Mesothelial cell of epicardium (in vitro differentiated cells): Measurements from ENCODE around the gene SMAD3. TPM values are rescaled to one million over a fixed set of nuclear protein-coding genes. Genes with fewer than 3 reads are reported as not detected.

Experiments used
- DNase-seq, 2 experiments: peaks; one replicate each; pipeline ENCODE4 v3.0.0; 2021; ENCODE audit warnings: low spot score in 2 of 2; ENCODE audit not compliant: unreplicated experiment in 2 of 2
- H3K27ac Mint-ChIP-seq: 2 replicates; pipeline ENCODE4 v1.8.0; 2021; ENCODE audit warnings: mixed read lengths
- H3K27me3 Mint-ChIP-seq: 2 replicates; pipeline ENCODE4 v1.8.0; 2021; ENCODE audit warnings: low read depth, mixed read lengths
- H3K36me3 Mint-ChIP-seq: 2 replicates; pipeline ENCODE4 v1.8.0; 2021; ENCODE audit warnings: mixed read lengths
- H3K4me1 Mint-ChIP-seq: 2 replicates; pipeline ENCODE4 v1.8.0; 2021; ENCODE audit warnings: mixed read lengths
- H3K4me3 Mint-ChIP-seq: 2 replicates; pipeline ENCODE4 v1.8.0; 2021; ENCODE audit warnings: mild to moderate bottlenecking, moderate library complexity, mixed read lengths
- H3K9me3 Mint-ChIP-seq: 2 replicates; pipeline ENCODE4 v1.8.0; 2021; ENCODE audit warnings: mixed read lengths
- CTCF ChIP-seq: fragments of 200-600 bp; sonication (generic); IDR thresholded peaks from one replicate; pipeline ENCODE4 v1.5.0; 2021; ENCODE audit warnings: antibody characterized with exemption; ENCODE audit not compliant: unreplicated experiment
- total RNA-seq: library from RNA; stranded (reverse); gene quantifications from 3 replicates; pipeline ENCODE4 v1.2.1, GENCODE V29; 2021

SMAD3 gene
- total RNA-seq, 1 donor from 2014 or later = 96.2 TPM

GRCh38 chr15:67192185-67192820, 126.9 kb downstream of the SMAD3 start:
- H3K9me3 Mint-ChIP-seq = no peaks in the 10 kb centered on the region
- no peaks in the 10 kb centered on the region for H3K27me3 Mint-ChIP-seq
- no peak overlapping the region for H3K4me3 Mint-ChIP-seq
- H3K27ac Mint-ChIP-seq = no peak overlapping the region
- TF ChIP-seq CTCF = no peak
- H3K4me1 Mint-ChIP-seq = peaks cover 37% of the 10 kb centered on the region
- H3K36me3 Mint-ChIP-seq = peaks cover 38% of the 10 kb centered on the region
- no peak for DNase-seq

- no peak for TF ChIP-seq CTCF
- Mint-ChIP-seq H3K27me3 (no peaks in the 10 kb centered on the region), H3K4me3 (no peak overlapping the region), H3K9me3 (no peaks in the 10 kb centered on the region), H3K36me3 (peaks cover 35% of the 10 kb centered on the region), H3K4me1 (peaks cover 37% of the 10 kb centered on the region), H3K27ac (peak overlapping the region; percentile 47)
- no peak for DNase-seq
Observed at GRCh38 chr15:67193223-67193990, 128.0 kb downstream of the SMAD3 start.

GRCh38 chr15:67194171-67195114, 129.0 kb downstream of the SMAD3 start:
- Mint-ChIP-seq H3K4me3 (no peak overlapping the region), H3K27ac (peak overlapping the region; percentile 47), H3K4me1 (peaks cover 30% of the 10 kb centered on the region), H3K36me3 (peaks cover 29% of the 10 kb centered on the region), H3K9me3 (no peaks in the 10 kb centered on the region), H3K27me3 (no peaks in the 10 kb centered on the region)
- no peak for TF ChIP-seq CTCF
- DNase-seq = no peak

- H3K27ac Mint-ChIP-seq = no peak overlapping the region
- H3K9me3 Mint-ChIP-seq = no peaks in the 10 kb centered on the region
- H3K27me3 Mint-ChIP-seq = no peaks in the 10 kb centered on the region
- H3K4me1 Mint-ChIP-seq = peaks cover 30% of the 10 kb centered on the region
- H3K36me3 Mint-ChIP-seq = peaks cover 31% of the 10 kb centered on the region
- TF ChIP-seq CTCF = no peak
- DNase-seq = no peak
- no peak overlapping the region for H3K4me3 Mint-ChIP-seq
Observed at GRCh38 chr15:67195305-67195704, 129.9 kb downstream of the SMAD3 start.

- no peak for DNase-seq
- no peaks in the 10 kb centered on the region for H3K27me3 Mint-ChIP-seq
- no peak for TF ChIP-seq CTCF
- no peaks in the 10 kb centered on the region for H3K9me3 Mint-ChIP-seq
- H3K4me1 Mint-ChIP-seq = peaks cover 35% of the 10 kb centered on the region
- peaks cover 28% of the 10 kb centered on the region for H3K36me3 Mint-ChIP-seq
- H3K27ac Mint-ChIP-seq = no peak overlapping the region
- no peak overlapping the region for H3K4me3 Mint-ChIP-seq
Observed at GRCh38 chr15:67196222-67196621, 130.8 kb downstream of the SMAD3 start.
